Type B pancreatic cell (in vitro differentiated cells): Measurements from ENCODE around the gene RUBCN. TPM values are rescaled to one million over a fixed set of nuclear protein-coding genes. Genes with fewer than 3 reads are reported as not detected.
"Not testable (repeated sequence)": the region's sequence is repeated elsewhere in the genome, so short reads cannot be mapped to it uniquely, and the experiment has no call there.

ENCODE experiments used
- DNase-seq: peaks from one replicate; pipeline ENCODE4 v3.0.0; 2021; ENCODE audit warnings: mixed read lengths; ENCODE audit not compliant: unreplicated experiment; ENCODE audit errors: extremely low spot score
- H3K27ac Mint-ChIP-seq: 2 replicates; pipeline ENCODE4 v1.8.0; 2021; ENCODE audit warnings: mild to moderate bottlenecking, mixed read lengths
- H3K27me3 Mint-ChIP-seq: 2 replicates; pipeline ENCODE4 v1.8.0; 2021; ENCODE audit warnings: mixed read lengths
- H3K36me3 Mint-ChIP-seq: 2 replicates; pipeline ENCODE4 v1.8.0; 2021; ENCODE audit warnings: mixed read lengths
- H3K4me1 Mint-ChIP-seq: one replicate; pipeline ENCODE4 v1.8.0; 2021; ENCODE audit warnings: mixed read lengths; ENCODE audit not compliant: unreplicated experiment
- H3K4me3 Mint-ChIP-seq: 2 replicates; pipeline ENCODE4 v1.8.0; 2021; ENCODE audit warnings: mild to moderate bottlenecking, mixed read lengths
- H3K9me3 Mint-ChIP-seq: 2 replicates; pipeline ENCODE4 v1.8.0; 2021; ENCODE audit warnings: mixed read lengths
- total RNA-seq: library from RNA; stranded (reverse); gene quantifications from 2 replicates; pipeline ENCODE4 v1.2.1, GENCODE V29; 2021; ENCODE audit warnings: low replicate concordance
- TF ChIP-seq, protein P1 (sequence below): fragments of 200-600 bp; sonication (generic); conservative IDR thresholded peaks from 2 replicates; pipeline ENCODE4 v1.5.0; 2021; ENCODE audit warnings: antibody characterized with exemption, mild to moderate bottlenecking

The RUBCN gene
- total RNA-seq, 1 donor from 2014 or later: 26.7 TPM

GRCh38 chr3:197674741-197675562 is 61.8 kb downstream of the RUBCN start:
- no peak overlapping the region for H3K27ac Mint-ChIP-seq
- H3K4me1 Mint-ChIP-seq: no peaks in the 10 kb centered on the region
- TF ChIP-seq, protein P1, sequence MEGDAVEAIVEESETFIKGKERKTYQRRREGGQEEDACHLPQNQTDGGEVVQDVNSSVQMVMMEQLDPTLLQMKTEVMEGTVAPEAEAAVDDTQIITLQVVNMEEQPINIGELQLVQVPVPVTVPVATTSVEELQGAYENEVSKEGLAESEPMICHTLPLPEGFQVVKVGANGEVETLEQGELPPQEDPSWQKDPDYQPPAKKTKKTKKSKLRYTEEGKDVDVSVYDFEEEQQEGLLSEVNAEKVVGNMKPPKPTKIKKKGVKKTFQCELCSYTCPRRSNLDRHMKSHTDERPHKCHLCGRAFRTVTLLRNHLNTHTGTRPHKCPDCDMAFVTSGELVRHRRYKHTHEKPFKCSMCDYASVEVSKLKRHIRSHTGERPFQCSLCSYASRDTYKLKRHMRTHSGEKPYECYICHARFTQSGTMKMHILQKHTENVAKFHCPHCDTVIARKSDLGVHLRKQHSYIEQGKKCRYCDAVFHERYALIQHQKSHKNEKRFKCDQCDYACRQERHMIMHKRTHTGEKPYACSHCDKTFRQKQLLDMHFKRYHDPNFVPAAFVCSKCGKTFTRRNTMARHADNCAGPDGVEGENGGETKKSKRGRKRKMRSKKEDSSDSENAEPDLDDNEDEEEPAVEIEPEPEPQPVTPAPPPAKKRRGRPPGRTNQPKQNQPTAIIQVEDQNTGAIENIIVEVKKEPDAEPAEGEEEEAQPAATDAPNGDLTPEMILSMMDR: no peak
- no peak overlapping the region for H3K4me3 Mint-ChIP-seq
- no peaks in the 10 kb centered on the region for H3K27me3 Mint-ChIP-seq
- H3K9me3 Mint-ChIP-seq: peaks cover 4% of the 10 kb centered on the region
- DNase-seq: no peak
- peaks cover 26% of the 10 kb centered on the region for H3K36me3 Mint-ChIP-seq

GRCh38 chr3:197673170-197673569 is 63.5 kb downstream of the RUBCN start:
- Mint-ChIP-seq H3K4me3 (no peak overlapping the region), H3K27me3 (no peaks in the 10 kb centered on the region), H3K27ac (no peak overlapping the region), H3K4me1 (no peaks in the 10 kb centered on the region), H3K9me3 (peaks cover 2% of the 10 kb centered on the region), H3K36me3 (peaks cover 25% of the 10 kb centered on the region)
- DNase-seq: no peak
- TF ChIP-seq, protein P1: no peak

DNA sequence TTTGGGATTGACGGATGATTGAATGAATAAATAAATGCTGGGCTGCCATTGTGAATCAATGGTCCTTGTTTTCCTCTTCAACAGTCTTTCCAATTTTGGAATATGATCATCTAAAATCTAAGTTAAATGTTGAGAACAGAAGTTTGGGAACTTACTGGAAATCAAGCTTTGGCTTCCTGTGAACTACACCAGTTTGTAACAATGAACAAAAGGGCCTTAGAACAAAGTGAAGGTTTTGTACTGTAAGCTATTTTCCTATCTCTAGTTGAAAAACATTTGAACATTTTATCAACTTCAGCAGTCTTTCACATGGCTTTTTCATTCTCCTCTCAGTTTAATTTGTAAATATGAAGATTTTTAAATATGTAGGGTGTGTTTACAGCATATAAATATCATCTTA is 66.3 kb downstream of the RUBCN start:
- TF ChIP-seq, protein P1: no peak
- Mint-ChIP-seq H3K4me1 (no peaks in the 10 kb centered on the region), H3K36me3 (peaks cover 20% of the 10 kb centered on the region), H3K27me3 (no peaks in the 10 kb centered on the region), H3K4me3 (no peak overlapping the region), H3K27ac (no peak overlapping the region), H3K9me3 (no peaks in the 10 kb centered on the region)
- DNase-seq: no peak

DNA sequence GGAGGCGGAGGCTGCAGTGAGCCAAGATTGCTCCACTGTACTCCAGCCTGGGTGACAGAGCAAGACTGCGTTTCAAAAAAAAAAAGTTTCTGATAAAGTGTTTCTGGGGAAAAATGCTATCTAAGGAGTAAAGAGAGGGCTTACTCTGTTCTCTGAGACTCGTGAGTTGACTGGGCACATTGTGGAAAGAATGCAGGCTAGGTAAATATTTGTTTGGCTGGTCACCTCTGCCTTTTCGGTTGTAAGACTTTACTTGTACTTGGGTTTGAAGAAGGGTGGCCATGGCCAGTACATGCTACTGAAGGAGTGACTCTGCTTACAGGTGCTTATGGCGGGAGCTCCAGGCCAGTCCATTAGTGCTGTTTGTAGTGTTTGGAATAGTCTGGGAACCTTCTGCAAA is 68.7 kb downstream of the RUBCN start:
- Mint-ChIP-seq H3K27me3 (no peaks in the 10 kb centered on the region), H3K4me3 (no peak overlapping the region), H3K9me3 (no peaks in the 10 kb centered on the region), H3K36me3 (peaks cover 5% of the 10 kb centered on the region), H3K27ac (no peak overlapping the region), H3K4me1 (no peaks in the 10 kb centered on the region)
- DNase-seq: no peak
- TF ChIP-seq, protein P1: no peak

DNA sequence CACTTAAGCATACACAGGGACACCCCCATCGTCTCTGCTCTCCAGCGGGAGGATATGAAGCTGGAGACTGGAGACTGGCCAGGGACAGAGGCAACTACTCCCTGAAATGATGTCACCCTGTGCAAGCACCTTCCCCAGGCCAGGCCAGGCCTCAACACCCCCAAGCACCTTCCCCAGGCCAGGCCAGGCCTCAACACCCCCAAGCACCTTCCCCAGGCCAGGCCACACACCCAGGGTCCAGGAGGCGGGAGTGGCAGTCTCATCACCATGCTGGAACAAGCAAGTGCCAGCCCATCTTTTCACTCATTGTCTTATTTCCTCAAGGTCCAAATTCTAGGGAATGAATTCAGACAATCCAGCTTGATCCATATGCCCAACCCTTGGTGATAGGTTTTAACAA is 69.4 kb downstream of the RUBCN start:
- not testable (repeated sequence) for H3K9me3 Mint-ChIP-seq, H3K27me3 Mint-ChIP-seq, H3K27ac Mint-ChIP-seq

GRCh38 chr3:197666221-197666842 is 70.4 kb downstream of the RUBCN start:
- H3K4me1 Mint-ChIP-seq, H3K27me3 Mint-ChIP-seq, H3K36me3 Mint-ChIP-seq, DNase-seq, H3K4me3 Mint-ChIP-seq, H3K9me3 Mint-ChIP-seq, H3K27ac Mint-ChIP-seq: not testable (repeated sequence)

More for the DNA sequence above, 69.4 kb downstream of the RUBCN start:
- H3K4me1 Mint-ChIP-seq, H3K36me3 Mint-ChIP-seq, DNase-seq: not testable (repeated sequence)
- peak overlapping the region; percentile 22 for H3K4me3 Mint-ChIP-seq

DNA sequence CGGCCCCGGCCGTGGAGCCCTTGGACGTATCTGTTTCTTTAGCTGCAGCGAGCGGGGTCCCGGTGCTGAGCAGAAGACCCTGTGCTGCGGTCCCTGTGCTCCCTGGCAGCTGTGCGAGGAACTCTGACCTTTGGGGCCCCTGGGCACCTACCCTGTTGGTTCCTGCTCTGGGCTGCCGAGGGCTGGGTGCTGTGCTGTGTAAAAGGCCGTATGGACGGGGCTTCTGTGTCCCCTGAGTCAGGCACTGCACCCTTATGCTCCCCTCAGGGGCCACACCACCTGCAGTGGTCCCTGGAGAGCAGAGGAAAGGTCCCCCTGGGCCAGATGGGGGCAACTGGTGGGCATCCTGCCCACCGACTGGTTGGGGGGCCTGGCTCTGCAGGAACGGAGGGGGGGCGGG is 71.2 kb downstream of the RUBCN start:
- H3K27me3 Mint-ChIP-seq, H3K27ac Mint-ChIP-seq, DNase-seq, H3K4me3 Mint-ChIP-seq, H3K36me3 Mint-ChIP-seq, H3K4me1 Mint-ChIP-seq, H3K9me3 Mint-ChIP-seq: not testable (repeated sequence)

DNA sequence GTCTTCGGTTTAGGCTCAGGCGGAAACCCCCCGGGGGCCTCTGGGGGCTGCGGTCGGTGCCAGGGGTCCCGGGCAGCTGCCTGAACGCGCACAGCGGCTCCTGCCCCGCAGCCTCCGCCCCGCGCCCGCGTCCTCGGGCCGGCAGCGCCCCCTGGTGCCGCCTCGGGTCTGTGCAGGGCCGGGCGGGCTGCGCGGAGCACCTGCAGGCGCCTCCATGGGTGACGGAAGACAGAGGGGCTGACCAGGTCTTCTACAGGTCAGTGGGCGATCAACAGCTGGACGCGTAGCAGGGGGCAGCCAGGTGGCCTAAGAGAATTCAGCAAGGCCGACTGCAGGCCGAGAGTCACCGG is 71.6 kb downstream of the RUBCN start:
- H3K4me3 Mint-ChIP-seq, H3K9me3 Mint-ChIP-seq, H3K27ac Mint-ChIP-seq, H3K4me1 Mint-ChIP-seq, H3K27me3 Mint-ChIP-seq, H3K36me3 Mint-ChIP-seq, DNase-seq: not testable (repeated sequence)
